Mesendoderm (in vitro differentiated cells): ENCODE results near the gene BBS9.

Source experiments
- DNase-seq: peaks from one replicate; pipeline ENCODE4 v3.0.0; 2013
- H2AK5ac ChIP-seq: 2 replicates; pipeline ENCODE4 v1.6.1; 2013; ENCODE audit warnings: low read length, inconsistent platforms
- H2BK120ac ChIP-seq: 2 replicates; pipeline ENCODE4 v1.6.1; 2013; ENCODE audit warnings: low read depth, mild to moderate bottlenecking, low read length, moderate library complexity, mixed read lengths
- H2BK15ac ChIP-seq: replicated peaks from 2 replicates; pipeline ENCODE4 v1.6.1; 2013; ENCODE audit warnings: low read depth, mild to moderate bottlenecking, moderate library complexity
- H2BK5ac ChIP-seq: 2 replicates; pipeline ENCODE4 v1.6.1; 2013; ENCODE audit warnings: low read length, inconsistent platforms
- H3K18ac ChIP-seq: 2 replicates; pipeline ENCODE4 v1.6.1; 2013; ENCODE audit warnings: mild to moderate bottlenecking, low read length, mixed read lengths
- H3K23ac ChIP-seq: one replicate; pipeline ENCODE4 v1.6.1; 2013; ENCODE audit warnings: low read length
- H3K27ac ChIP-seq: 2 replicates; pipeline ENCODE4 v1.5.1; 2013; ENCODE audit warnings: low read depth, mild to moderate bottlenecking, inconsistent platforms, low read length, moderate library complexity
- H3K27me3 ChIP-seq: 2 replicates; pipeline ENCODE4 v1.6.1; 2013; ENCODE audit warnings: low read length, control low read depth, mild to moderate bottlenecking, inconsistent platforms; ENCODE audit not compliant: insufficient read depth, poor library complexity
- H3K36me3 ChIP-seq: 2 replicates; pipeline ENCODE4 v1.6.1; 2013; ENCODE audit warnings: low read length, inconsistent platforms; ENCODE audit not compliant: control insufficient read depth, insufficient read depth
- H3K4ac ChIP-seq: one replicate; pipeline ENCODE4 v1.6.1; 2013; ENCODE audit warnings: low read depth, mild to moderate bottlenecking, low read length, moderate library complexity
- H3K4me1 ChIP-seq: 2 replicates; pipeline ENCODE4 v1.6.1; 2013; ENCODE audit warnings: low read depth, low read length, inconsistent platforms; ENCODE audit not compliant: control insufficient read depth
- H3K4me2 ChIP-seq: 2 replicates; pipeline ENCODE4 v1.6.1; 2013; ENCODE audit warnings: low read length
- H3K4me3 ChIP-seq: 2 replicates; pipeline ENCODE4 v1.5.1; 2013; ENCODE audit warnings: mild to moderate bottlenecking, low read length
- H3K56ac ChIP-seq: one replicate; pipeline ENCODE4 v1.6.1; 2013; ENCODE audit warnings: low read length
- H3K79me1 ChIP-seq: 2 replicates; pipeline ENCODE4 v1.6.1; 2013; ENCODE audit warnings: low read length, inconsistent platforms
- H3K79me2 ChIP-seq: 2 replicates; pipeline ENCODE4 v1.6.1; 2013; ENCODE audit warnings: mild to moderate bottlenecking, low read length; ENCODE audit not compliant: control insufficient read depth, insufficient read depth
- H3K9ac ChIP-seq: 2 replicates; pipeline ENCODE4 v1.6.1; 2013; ENCODE audit warnings: low read length, inconsistent platforms
- H4K5ac ChIP-seq: one replicate; pipeline ENCODE4 v1.6.1; 2013; ENCODE audit warnings: low read length
- H4K8ac ChIP-seq: one replicate; pipeline ENCODE4 v1.6.1; 2013; ENCODE audit warnings: low read depth, mild to moderate bottlenecking, control low read depth, low read length, moderate library complexity
- WGBS: extraction: QIAGEN DNeasy Blood & Tissue Kit; methylation state at CpG from one replicate; pipeline ENCODE4 v1.1.7; 2013; ENCODE audit warnings: low lambda C conversion rate, missing lambda C conversion rate; ENCODE audit not compliant: insufficient coverage; ENCODE audit errors: extremely low coverage; 5-methylcytosine and 5-hydroxymethylcytosine counted together

Gene BBS9

DNA sequence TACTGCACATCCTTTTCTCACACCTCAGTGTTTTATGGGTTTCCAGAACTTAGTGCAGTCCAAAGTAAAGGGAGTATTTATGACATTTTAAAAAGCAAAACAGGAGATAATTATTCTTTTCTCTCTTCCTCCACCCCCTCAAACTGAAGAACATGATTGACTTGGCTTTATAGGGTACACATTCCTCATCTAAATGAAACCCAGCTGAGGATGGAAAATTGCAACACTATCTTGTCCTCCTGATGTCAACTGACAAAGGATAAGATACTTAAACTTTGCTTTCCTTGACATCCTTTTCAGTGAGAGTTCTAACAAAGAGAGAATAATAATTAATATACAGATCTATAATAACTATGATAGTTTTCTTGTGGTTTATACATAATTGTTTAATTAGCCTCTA lies 299.1 kb downstream of the BBS9 start:
- Histone ChIP-seq H3K79me1 (no peaks in the 10 kb centered on the region), H3K36me3 (no peaks in the 10 kb centered on the region), H3K4ac (no peak overlapping the region), H3K18ac (no peak overlapping the region), H2BK5ac (no peak overlapping the region), H4K5ac (no peak overlapping the region), H3K4me2 (no peak overlapping the region), H3K27ac (no peak overlapping the region), H3K27me3 (no peaks in the 10 kb centered on the region), H3K79me2 (no peaks in the 10 kb centered on the region), H2BK120ac (no peak overlapping the region), H3K4me3 (no peak overlapping the region), H3K56ac (no peak overlapping the region), H4K8ac (no peak overlapping the region), H3K9ac (no peak overlapping the region), H3K4me1 (no peaks in the 10 kb centered on the region), H2BK15ac (no peak overlapping the region), H2AK5ac (no peak overlapping the region), H3K23ac (no peak overlapping the region)
- DNase-seq: no peak

GRCh38 chr7:33431543-33431942 lies 302.2 kb downstream of the BBS9 start:
- Histone ChIP-seq H2BK15ac (no peak overlapping the region), H3K27ac (no peak overlapping the region), H3K36me3 (no peaks in the 10 kb centered on the region), H3K27me3 (no peaks in the 10 kb centered on the region), H2AK5ac (no peak overlapping the region), H3K9ac (no peak overlapping the region), H2BK5ac (no peak overlapping the region), H3K18ac (no peak overlapping the region), H4K8ac (no peak overlapping the region), H3K4me1 (no peaks in the 10 kb centered on the region), H3K4ac (no peak overlapping the region), H4K5ac (no peak overlapping the region), H3K79me1 (no peaks in the 10 kb centered on the region), H3K23ac (no peak overlapping the region), H3K4me3 (no peak overlapping the region), H2BK120ac (no peak overlapping the region), H3K56ac (no peak overlapping the region), H3K4me2 (no peak overlapping the region), H3K79me2 (no peaks in the 10 kb centered on the region)
- no peak for DNase-seq
- no CpG with 5 or more reads among the region's 2 CpGs for WGBS

DNA sequence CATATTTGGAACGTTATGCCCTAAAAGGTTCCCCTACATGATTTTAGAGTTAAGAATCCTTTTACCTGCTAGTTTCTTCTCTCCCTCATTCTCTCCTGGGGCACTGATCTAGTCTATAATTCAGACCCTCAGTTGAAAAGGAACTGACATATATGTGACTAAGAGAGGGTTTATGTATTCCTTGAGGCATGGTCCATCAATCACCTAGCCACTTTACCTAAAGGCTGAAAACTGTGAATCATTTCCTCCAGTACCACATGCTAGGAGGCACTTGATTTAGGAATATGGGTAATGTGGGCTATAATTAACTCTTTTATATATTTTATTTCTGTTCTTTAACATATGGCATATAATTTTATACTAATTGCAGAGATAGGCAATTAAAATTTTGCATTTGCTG lies 303.5 kb downstream of the BBS9 start:
- no peak overlapping the region for H4K5ac ChIP-seq
- no peaks in the 10 kb centered on the region for H3K79me2 ChIP-seq
- H2BK120ac ChIP-seq: no peak overlapping the region
- no peak overlapping the region for H3K4ac ChIP-seq
- no peak overlapping the region for H3K9ac ChIP-seq
- H2AK5ac ChIP-seq: no peak overlapping the region
- H3K4me3 ChIP-seq: no peak overlapping the region
- H3K27ac ChIP-seq: no peak overlapping the region
- WGBS: no CpG with 5 or more reads among the region's 1 CpG
- H3K23ac ChIP-seq: no peak overlapping the region
- no peak for DNase-seq
- no peak overlapping the region for H3K18ac ChIP-seq
- no peaks in the 10 kb centered on the region for H3K4me1 ChIP-seq
- H3K27me3 ChIP-seq: no peaks in the 10 kb centered on the region
- no peak overlapping the region for H2BK15ac ChIP-seq
- H3K79me1 ChIP-seq: no peaks in the 10 kb centered on the region
- no peak overlapping the region for H2BK5ac ChIP-seq
- H3K4me2 ChIP-seq: no peak overlapping the region
- no peaks in the 10 kb centered on the region for H3K36me3 ChIP-seq
- no peak overlapping the region for H3K56ac ChIP-seq
- H4K8ac ChIP-seq: no peak overlapping the region

DNA sequence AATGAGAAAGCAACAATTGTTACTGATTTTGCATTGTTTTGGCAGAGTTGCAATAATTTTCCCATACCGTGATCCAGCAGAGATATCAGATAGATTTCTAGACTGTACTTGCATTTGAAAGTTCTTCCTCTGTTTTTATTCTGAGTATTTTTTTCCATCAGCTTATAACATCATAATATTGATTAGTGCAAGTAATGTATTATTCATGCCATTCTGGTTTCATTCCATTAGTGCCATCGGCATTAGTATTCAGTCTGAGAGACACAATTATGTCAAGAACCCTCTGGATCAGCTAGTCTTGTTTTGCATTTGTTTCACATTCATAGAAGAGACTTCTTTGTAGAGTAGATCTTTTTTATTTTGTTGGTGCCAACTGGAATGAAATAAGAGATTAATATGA lies 304.0 kb downstream of the BBS9 start:
- Histone ChIP-seq H3K79me2 (no peaks in the 10 kb centered on the region), H3K79me1 (no peaks in the 10 kb centered on the region), H3K4me1 (no peaks in the 10 kb centered on the region), H4K8ac (no peak overlapping the region), H3K4ac (no peak overlapping the region), H3K9ac (no peak overlapping the region), H3K4me2 (no peak overlapping the region), H4K5ac (no peak overlapping the region), H3K36me3 (no peaks in the 10 kb centered on the region), H3K23ac (no peak overlapping the region), H2BK15ac (no peak overlapping the region), H3K18ac (no peak overlapping the region), H3K27ac (no peak overlapping the region), H3K4me3 (no peak overlapping the region), H2AK5ac (no peak overlapping the region), H3K27me3 (no peaks in the 10 kb centered on the region), H2BK120ac (no peak overlapping the region), H2BK5ac (no peak overlapping the region), H3K56ac (no peak overlapping the region)
- DNase-seq: no peak
- whole genome bisulfite sequencing: no CpG with 5 or more reads among the region's 2 CpGs

DNA sequence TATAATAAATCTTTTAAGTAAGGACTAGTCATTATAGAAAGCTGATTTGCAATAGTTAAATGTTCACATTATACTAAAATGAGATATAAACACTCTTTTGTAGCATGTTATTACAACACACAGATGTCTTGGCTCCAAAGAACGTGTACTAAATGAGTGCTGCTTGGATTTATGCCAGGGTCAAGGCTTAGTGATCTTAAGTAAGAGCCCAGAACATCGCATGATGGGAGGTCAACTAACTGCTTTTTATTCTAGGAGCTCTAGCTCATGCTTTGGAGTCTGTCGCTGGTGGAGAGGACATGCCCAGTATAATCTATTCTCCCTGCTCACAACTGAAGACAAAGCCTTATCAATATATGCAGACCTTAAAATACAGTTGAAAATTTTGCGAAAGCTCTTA lies 315.1 kb downstream of the BBS9 start:
- Histone ChIP-seq H3K36me3 (no peaks in the 10 kb centered on the region), H3K4ac (no peak overlapping the region), H4K5ac (no peak overlapping the region), H3K79me1 (no peaks in the 10 kb centered on the region), H3K4me1 (no peaks in the 10 kb centered on the region), H3K9ac (no peak overlapping the region), H3K4me2 (no peak overlapping the region), H2BK5ac (no peak overlapping the region), H3K79me2 (no peaks in the 10 kb centered on the region), H3K56ac (no peak overlapping the region), H3K4me3 (no peak overlapping the region), H2BK15ac (no peak overlapping the region), H2BK120ac (no peak overlapping the region), H3K27ac (no peak overlapping the region), H3K27me3 (no peaks in the 10 kb centered on the region), H2AK5ac (no peak overlapping the region), H4K8ac (no peak overlapping the region), H3K23ac (no peak overlapping the region), H3K18ac (no peak overlapping the region)
- WGBS: no CpG with 5 or more reads among the region's 4 CpGs
- no peak for DNase-seq

GRCh38 chr7:33446551-33446950 lies 317.2 kb downstream of the BBS9 start:
- H3K18ac ChIP-seq: no peak overlapping the region
- H3K79me2 ChIP-seq: no peaks in the 10 kb centered on the region
- DNase-seq: no peak
- H3K4me1 ChIP-seq: no peaks in the 10 kb centered on the region
- WGBS: no CpG with 5 or more reads among the region's 3 CpGs
- H3K4me2 ChIP-seq: no peak overlapping the region
- no peaks in the 10 kb centered on the region for H3K27me3 ChIP-seq
- no peak overlapping the region for H2AK5ac ChIP-seq
- no peak overlapping the region for H3K23ac ChIP-seq
- H3K36me3 ChIP-seq: no peaks in the 10 kb centered on the region
- H3K79me1 ChIP-seq: no peaks in the 10 kb centered on the region
- no peak overlapping the region for H3K4me3 ChIP-seq
- no peak overlapping the region for H2BK5ac ChIP-seq
- H3K27ac ChIP-seq: no peak overlapping the region
- H4K8ac ChIP-seq: no peak overlapping the region
- H2BK120ac ChIP-seq: no peak overlapping the region
- no peak overlapping the region for H3K56ac ChIP-seq
- H3K4ac ChIP-seq: no peak overlapping the region
- H4K5ac ChIP-seq: no peak overlapping the region
- H3K9ac ChIP-seq: no peak overlapping the region
- H2BK15ac ChIP-seq: no peak overlapping the region
